Activated naive CD4-positive, alpha-beta T cell (primary cell): ENCODE data around the gene DAZAP2.
"Not testable (repeated sequence)": the region's sequence is repeated elsewhere in the genome, so short reads cannot be mapped to it uniquely, and the experiment has no call there.

Experiments used
- DNase-seq, 4 experiments: peaks; one replicate each; lab custom pipeline; 2025; lab: John Stamatoyannopoulos, UW

The DAZAP2 gene

DNA sequence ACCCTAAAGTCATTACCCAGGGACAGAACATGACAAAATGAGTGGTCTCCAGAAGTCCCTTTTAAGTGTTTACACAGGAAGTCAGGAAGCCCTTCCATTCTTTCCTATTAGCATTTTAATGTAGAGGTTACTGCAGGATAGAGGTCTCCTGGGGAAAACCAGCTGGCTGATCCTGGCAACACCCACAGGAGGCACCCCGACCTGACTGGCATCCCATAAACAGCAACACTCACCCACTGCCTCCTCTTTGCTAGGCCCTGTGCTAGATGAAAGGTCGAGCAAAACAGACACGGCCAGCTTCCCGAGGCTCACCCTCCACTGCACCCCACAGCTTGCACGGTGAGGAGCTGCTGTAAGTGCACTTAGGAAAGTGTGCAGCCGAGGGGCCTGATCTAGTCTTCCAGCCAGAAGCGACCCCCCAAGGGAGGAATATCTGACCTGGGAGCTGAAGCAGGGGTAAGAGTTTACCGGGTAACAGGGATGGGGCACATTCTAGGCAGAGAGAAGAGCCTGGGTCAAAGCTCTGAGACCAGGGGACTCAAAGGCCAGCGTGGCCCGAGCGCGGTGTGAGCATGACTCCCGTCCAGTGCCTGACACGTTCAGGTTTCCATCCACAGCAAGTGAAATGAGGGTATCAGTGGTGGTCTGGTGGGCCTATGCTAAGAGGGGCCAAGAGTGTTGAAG is 9.0 kb downstream of the DAZAP2 start:
- no peak for DNase-seq

DNA sequence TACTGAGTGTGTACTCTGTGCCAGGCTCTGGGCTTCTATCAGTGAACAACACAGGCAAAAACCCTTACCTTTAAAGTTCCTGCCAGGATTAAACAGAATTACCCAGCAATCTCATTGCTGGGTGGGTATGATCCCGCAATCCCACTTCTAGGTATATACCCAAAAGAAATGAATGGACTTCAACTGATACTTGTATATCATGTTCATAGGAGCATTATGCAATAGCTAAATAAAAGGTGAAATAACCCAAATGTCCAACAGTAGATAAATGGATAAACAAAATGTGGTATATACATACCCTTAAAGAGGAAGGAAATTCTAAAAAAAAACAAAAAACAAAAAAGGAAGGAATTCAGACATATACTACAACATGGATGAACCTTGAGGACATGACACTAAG is 14.7 kb downstream of the DAZAP2 start:
- DNase-seq: no peak

GRCh38 chr12:51254536-51254935 is 15.9 kb downstream of the DAZAP2 start:
- no peak for DNase-seq

DNA sequence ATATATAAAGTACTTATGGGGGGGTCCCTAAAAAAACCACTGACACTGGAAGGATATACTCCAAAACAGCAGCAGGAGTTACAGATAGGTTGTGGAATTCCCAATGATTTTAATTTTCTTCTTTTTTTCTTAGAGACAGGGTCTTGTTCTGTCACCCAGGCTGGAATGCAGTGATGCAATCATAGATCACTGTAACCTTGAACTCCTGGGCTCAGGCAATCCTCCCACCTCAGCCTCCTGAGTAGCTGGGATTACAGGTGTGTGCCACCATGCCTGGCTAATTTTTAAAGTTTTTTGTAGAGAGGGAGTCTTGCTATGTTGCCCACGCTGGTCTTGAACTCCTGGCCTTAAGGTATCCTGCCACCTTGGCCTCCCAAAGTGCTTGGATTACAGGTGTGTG is 21.0 kb downstream of the DAZAP2 start:
- DNase-seq: not testable (repeated sequence)

GRCh38 chr12:51262758-51263177 is 24.1 kb downstream of the DAZAP2 start:
- no peak for DNase-seq

DNA sequence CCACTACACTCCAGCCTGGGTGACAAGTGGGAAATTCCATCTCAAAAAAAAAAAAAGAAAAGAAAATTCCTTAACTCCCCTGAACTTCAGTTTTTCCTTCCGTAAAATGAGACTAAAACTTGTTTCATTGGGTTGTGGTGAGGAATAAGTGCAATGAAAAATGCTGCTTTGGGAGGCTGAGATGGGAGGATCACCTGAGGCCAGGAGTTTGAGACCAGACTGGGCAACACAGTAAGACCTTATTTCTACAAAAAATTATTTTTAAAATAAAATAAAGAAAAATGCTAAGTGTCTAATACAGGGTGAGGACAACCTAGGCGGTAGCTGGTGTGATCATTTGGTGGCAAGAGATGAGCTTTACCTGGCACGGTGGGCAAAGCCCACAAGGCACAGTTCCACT is 24.7 kb downstream of the DAZAP2 start:
- DNase-seq: no peak

DNA sequence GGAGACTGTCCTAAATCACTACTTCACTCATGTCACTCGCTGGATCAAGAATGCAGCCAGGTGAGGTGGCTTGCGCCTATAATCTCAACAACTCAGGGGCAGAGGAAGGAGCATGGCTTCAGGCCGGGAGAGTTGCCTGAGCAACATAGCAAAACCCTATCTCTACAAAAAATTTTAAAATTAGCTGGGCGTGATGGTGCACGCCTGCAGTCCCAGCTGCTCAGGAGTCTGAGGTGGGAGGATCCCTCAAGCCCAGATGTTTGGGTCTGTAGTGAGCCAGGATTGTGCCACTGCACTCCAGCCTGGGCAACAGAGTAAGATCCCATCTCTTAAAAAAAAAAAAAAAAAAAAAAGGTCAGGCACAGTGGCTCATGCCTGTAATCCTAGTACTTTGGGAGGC is 25.7 kb downstream of the DAZAP2 start:
- DNase-seq: no peak

DNA sequence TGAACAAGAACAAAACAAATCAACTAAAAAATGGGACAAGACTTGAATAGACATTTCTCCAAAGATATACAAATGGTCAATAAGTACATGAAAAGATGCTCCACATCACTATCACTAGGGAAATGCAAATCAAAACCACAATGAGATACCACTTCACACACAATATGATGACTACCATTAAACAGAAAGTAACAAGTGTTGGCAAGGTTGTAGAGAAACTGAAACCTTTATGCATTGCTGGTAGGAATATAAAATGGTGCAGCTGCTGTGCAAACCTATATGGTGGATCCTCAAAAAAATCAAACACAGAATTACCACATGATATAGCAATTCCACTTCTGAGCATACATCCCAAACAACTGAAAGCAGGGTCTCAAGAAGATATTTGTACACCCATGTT is 26.4 kb downstream of the DAZAP2 start:
- DNase-seq: no peak

GRCh38 chr12:51269174-51270066 is 30.8 kb downstream of the DAZAP2 start:
- peak in 2 of 4 experiments; percentile 40 to 54 for DNase-seq

DNA sequence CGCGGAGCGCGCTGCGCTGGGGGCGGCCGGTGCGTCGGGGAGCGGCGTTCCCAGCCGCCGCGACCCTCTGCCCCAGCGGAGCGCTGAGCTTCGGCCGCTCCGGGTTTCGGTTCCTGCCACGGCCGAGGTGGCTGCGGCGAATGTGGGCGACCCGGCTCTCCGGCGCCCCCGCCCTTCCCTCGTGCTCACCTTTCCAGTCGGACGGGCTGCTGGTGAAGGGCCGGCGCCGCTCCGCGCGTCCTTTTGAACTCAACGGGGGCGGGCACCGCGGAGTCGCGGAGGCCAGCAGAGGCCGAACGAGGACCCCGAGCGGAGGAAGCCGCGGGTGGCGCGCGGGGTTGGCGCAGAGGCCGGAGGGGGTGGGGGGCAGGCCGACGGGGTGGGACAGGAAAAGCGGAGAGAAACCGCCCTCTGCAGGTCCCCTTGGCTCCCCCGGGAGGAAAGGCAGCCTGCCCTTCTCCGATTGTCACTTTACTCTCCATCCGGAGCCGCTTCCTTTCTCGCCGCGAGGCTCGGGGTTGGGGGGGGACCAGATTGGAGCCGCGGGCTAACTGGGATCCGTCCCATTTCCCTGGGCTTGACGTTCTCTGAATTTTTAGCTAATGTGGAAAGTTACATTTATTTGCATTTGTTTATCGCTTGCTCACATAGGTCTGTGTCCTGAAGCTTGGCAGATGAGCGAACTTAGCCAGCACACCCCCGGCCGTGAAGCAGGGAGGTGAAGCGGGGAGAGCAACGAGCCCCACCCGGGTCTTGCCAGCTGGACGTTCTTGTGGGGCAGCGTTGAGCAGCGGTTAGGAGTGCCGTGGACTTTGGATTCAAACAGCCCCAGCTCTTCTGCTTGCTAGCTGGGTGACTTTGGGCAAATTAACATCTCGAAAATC is 31.7 kb downstream of the DAZAP2 start, which contains the start of gene SMAGP:
Gene SMAGP (minus strand): TSS at position 349 of the 884 bp plus-strand sequence. CDS start 1,137 bp downstream, outside the sequence.
- DNase-seq: peak in 2 of 4 experiments; percentile 27 to 29

DNA sequence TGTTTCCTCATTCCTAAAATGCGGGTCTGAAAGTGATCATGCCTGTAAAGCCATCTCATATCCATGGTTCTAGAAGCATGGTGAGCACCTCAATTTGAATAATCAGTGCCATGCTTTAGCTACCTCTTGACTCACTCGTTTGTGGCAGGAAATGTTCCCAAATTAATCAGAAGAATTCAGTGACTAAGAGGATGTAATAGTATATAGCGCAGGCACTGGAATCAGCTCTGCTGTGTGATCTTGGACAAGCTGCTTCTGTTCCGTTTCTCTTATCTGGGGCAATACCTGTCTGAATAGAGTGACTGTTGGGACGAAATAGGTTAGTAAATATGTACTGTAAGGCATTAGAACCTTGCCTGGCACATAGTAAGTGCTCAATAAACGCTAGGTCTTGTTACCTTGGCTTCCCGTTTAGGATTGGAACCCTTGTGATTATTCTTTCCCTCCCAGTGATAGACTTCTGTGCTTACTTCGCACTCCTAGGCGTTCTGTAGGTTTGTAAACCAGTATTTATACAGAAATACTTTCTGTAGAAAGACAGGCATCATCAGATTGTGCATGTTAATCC is 32.4 kb downstream of the DAZAP2 start:
- DNase-seq: no peak

GRCh38 chr12:51272810-51273209 is 34.2 kb downstream of the DAZAP2 start:
- DNase-seq: not testable (repeated sequence)

- DNase-seq: no peak
Observed at GRCh38 chr12:51275088-51275487, 36.5 kb downstream of the DAZAP2 start.

- no peak for DNase-seq
Observed at GRCh38 chr12:51281202-51281924, 42.7 kb downstream of the DAZAP2 start.

DNA sequence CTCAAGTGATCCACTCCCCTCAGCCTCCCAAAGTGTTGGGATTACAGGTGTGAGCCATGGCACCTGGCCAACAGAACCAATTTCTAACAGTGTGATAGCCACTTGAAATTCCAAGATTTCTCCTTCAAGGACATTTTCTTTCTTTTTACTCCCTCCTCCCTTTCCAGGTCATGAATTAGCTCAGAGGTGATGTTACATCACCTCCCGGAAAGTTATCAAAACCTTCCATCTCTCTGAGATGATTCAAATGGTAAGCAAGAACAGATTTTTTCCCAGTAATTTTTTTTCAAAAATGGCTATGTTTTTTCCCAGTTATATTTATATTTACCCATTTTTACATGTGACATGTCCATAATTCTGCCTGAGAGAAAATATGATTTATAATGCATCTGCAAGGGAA is 47.2 kb downstream of the DAZAP2 start:
- DNase-seq: no peak

- DNase-seq: not testable (repeated sequence)
Observed at GRCh38 chr12:51291603-51292513, 53.2 kb downstream of the DAZAP2 start.
